ENCODE results near the gene WHRN. TPM values are rescaled to one million over a fixed set of nuclear protein-coding genes. Genes with fewer than 3 reads are reported as not detected.
A peak's percentile ranks its signal among the peaks of the same experiment; 100 is the strongest.

The WHRN gene
- total and polyA plus RNA-seq, 9 of the 15 experiments (the other 6 are each of a cell fraction or from before 2014, with no cell fraction given): 0.31 to 14.1 (median 3.0) TPM

- TF ChIP-seq, protein P1, sequence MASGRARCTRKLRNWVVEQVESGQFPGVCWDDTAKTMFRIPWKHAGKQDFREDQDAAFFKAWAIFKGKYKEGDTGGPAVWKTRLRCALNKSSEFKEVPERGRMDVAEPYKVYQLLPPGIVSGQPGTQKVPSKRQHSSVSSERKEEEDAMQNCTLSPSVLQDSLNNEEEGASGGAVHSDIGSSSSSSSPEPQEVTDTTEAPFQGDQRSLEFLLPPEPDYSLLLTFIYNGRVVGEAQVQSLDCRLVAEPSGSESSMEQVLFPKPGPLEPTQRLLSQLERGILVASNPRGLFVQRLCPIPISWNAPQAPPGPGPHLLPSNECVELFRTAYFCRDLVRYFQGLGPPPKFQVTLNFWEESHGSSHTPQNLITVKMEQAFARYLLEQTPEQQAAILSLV (tag; IDR thresholded peaks at IDR 0.05): no peak
- TF ChIP-seq ZNF253 (CRISPR knock-in tag; conservative IDR thresholded peaks at IDR 0.05) (no peak), ZNF384 (IDR thresholded peaks at IDR 0.05; ENCODE audit: low read depth, low read length) (no peak), ZNF444 (CRISPR knock-in tag; IDR thresholded peaks at IDR 0.05) (no peak), ZNF354B (CRISPR knock-in tag; IDR thresholded peaks at IDR 0.05) (no peak), JUNB (CRISPR knock-in tag; conservative IDR thresholded peaks at IDR 0.05) (peak; percentile 91), EGR1 (conservative IDR thresholded peaks at IDR 0.05) (no peak), ESRRA (IDR thresholded peaks at IDR 0.05; ENCODE audit: borderline replicate concordance, low read depth) (peak; percentile 96), ARID2 (IDR thresholded peaks at IDR 0.05) (no peak), MIER1 (IDR thresholded peaks at IDR 0.05; ENCODE audit: low read depth) (no peak)
- TF ChIP-seq, protein P2, sequence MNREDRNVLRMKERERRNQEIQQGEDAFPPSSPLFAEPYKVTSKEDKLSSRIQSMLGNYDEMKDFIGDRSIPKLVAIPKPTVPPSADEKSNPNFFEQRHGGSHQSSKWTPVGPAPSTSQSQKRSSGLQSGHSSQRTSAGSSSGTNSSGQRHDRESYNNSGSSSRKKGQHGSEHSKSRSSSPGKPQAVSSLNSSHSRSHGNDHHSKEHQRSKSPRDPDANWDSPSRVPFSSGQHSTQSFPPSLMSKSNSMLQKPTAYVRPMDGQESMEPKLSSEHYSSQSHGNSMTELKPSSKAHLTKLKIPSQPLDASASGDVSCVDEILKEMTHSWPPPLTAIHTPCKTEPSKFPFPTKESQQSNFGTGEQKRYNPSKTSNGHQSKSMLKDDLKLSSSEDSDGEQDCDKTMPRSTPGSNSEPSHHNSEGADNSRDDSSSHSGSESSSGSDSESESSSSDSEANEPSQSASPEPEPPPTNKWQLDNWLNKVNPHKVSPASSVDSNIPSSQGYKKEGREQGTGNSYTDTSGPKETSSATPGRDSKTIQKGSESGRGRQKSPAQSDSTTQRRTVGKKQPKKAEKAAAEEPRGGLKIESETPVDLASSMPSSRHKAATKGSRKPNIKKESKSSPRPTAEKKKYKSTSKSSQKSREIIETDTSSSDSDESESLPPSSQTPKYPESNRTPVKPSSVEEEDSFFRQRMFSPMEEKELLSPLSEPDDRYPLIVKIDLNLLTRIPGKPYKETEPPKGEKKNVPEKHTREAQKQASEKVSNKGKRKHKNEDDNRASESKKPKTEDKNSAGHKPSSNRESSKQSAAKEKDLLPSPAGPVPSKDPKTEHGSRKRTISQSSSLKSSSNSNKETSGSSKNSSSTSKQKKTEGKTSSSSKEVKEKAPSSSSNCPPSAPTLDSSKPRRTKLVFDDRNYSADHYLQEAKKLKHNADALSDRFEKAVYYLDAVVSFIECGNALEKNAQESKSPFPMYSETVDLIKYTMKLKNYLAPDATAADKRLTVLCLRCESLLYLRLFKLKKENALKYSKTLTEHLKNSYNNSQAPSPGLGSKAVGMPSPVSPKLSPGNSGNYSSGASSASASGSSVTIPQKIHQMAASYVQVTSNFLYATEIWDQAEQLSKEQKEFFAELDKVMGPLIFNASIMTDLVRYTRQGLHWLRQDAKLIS (CRISPR knock-in tag; IDR thresholded peaks at IDR 0.05): no peak
- TF ChIP-seq, protein P3, sequence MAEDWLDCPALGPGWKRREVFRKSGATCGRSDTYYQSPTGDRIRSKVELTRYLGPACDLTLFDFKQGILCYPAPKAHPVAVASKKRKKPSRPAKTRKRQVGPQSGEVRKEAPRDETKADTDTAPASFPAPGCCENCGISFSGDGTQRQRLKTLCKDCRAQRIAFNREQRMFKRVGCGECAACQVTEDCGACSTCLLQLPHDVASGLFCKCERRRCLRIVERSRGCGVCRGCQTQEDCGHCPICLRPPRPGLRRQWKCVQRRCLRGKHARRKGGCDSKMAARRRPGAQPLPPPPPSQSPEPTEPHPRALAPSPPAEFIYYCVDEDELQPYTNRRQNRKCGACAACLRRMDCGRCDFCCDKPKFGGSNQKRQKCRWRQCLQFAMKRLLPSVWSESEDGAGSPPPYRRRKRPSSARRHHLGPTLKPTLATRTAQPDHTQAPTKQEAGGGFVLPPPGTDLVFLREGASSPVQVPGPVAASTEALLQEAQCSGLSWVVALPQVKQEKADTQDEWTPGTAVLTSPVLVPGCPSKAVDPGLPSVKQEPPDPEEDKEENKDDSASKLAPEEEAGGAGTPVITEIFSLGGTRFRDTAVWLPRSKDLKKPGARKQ (CRISPR knock-in tag; IDR thresholded peaks at IDR 0.05): no peak
- TF ChIP-seq, protein P4, sequence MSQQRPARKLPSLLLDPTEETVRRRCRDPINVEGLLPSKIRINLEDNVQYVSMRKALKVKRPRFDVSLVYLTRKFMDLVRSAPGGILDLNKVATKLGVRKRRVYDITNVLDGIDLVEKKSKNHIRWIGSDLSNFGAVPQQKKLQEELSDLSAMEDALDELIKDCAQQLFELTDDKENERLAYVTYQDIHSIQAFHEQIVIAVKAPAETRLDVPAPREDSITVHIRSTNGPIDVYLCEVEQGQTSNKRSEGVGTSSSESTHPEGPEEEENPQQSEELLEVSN (IDR thresholded peaks at IDR 0.05; ENCODE audit: borderline replicate concordance in 1 of 2, extremely low read depth in 1 of 2, insufficient read depth in 1 of 2, insufficient read length in 1 of 2, low read depth in 1 of 2, low read length in 1 of 2, poor library complexity in 1 of 2, severe bottlenecking in 1 of 2): peak; percentile 45 to 72
- TF ChIP-seq, protein P5, sequence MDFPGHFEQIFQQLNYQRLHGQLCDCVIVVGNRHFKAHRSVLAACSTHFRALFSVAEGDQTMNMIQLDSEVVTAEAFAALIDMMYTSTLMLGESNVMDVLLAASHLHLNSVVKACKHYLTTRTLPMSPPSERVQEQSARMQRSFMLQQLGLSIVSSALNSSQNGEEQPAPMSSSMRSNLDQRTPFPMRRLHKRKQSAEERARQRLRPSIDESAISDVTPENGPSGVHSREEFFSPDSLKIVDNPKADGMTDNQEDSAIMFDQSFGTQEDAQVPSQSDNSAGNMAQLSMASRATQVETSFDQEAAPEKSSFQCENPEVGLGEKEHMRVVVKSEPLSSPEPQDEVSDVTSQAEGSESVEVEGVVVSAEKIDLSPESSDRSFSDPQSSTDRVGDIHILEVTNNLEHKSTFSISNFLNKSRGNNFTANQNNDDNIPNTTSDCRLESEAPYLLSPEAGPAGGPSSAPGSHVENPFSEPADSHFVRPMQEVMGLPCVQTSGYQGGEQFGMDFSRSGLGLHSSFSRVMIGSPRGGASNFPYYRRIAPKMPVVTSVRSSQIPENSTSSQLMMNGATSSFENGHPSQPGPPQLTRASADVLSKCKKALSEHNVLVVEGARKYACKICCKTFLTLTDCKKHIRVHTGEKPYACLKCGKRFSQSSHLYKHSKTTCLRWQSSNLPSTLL (IDR thresholded peaks at IDR 0.05): no peak
- TF ChIP-seq, protein P6, sequence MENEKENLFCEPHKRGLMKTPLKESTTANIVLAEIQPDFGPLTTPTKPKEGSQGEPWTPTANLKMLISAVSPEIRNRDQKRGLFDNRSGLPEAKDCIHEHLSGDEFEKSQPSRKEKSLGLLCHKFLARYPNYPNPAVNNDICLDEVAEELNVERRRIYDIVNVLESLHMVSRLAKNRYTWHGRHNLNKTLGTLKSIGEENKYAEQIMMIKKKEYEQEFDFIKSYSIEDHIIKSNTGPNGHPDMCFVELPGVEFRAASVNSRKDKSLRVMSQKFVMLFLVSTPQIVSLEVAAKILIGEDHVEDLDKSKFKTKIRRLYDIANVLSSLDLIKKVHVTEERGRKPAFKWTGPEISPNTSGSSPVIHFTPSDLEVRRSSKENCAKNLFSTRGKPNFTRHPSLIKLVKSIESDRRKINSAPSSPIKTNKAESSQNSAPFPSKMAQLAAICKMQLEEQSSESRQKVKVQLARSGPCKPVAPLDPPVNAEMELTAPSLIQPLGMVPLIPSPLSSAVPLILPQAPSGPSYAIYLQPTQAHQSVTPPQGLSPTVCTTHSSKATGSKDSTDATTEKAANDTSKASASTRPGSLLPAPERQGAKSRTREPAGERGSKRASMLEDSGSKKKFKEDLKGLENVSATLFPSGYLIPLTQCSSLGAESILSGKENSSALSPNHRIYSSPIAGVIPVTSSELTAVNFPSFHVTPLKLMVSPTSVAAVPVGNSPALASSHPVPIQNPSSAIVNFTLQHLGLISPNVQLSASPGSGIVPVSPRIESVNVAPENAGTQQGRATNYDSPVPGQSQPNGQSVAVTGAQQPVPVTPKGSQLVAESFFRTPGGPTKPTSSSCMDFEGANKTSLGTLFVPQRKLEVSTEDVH (IDR thresholded peaks at IDR 0.05; ENCODE audit: low read depth, partially characterized antibody): no peak
Measured at GRCh38 chr9:114484854-114485443, 20.3 kb downstream of the WHRN start (continued).

All from K562 (cell line).